ENCODE results near the gene METTL1. TPM values are rescaled to one million over a fixed set of nuclear protein-coding genes. Genes with fewer than 3 reads are reported as not detected.

The METTL1 gene
- polyA plus RNA-seq, 3 donors: 28.6 to 31.8 (median 31.5) TPM

DNA sequence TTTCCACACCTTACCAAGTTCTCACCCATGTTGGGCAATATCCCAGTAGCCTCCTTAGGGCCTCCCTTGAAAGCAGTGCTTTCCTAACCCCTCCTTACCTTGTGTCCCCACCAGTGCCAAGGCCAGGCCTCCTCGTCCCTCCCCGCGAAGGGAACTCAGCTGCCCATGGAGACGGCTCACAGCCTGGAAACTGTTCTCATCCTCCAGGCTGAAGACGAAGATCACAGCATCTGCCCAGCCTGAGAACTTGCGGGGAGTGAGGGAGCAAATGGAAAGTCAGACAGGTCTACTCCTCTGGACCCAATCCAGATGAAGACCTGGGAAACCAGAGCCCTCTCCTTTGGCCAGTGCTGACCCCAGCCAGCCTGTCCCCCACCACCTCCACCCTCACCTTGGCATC, 38.0 kb downstream of the METTL1 start:
- no peak for DNase-seq (ENCODE audit: extremely low read depth in 1 of 11, low read depth in 9 of 11, low spot score in 4 of 11)

DNA sequence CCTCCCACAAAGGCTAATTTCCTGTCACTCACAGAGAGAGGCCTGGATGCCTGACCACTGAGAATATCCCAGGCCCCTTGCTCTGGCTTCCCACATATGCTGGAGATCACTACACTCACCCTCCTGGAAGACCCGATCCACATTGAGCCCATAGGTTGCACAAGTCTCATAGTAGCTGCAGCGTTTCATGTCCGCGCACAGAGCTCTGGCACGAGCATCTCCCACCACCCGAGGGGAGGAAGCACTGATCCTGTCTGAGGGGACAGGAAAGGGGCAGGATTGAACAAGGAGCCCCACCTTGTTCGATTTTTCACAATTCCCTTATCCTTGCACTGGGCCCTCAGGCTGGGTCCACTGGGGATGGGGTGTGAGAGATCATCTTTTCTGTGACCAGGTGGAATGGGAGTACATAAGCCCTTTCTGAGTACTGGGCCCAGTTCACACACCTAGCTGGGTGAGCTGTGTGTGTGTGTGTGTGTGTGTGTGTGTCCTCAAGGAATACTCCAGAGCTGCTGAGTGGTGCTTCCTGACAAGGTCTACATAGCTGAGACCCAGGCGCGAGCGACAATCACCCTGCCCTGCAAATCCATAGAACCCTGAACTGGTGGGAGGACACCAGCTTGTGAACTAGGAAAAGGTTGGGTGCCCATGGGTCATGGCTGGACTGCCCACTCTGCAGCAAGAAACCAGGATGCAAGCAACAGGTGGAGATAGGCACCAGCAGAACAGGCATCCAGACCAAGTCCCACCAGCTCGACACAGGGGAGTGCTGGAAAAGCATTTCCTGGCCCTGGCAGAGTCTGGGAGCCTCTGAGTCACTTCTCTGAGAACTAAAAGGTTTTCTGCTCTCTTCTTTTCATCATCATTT, 38.9 kb downstream of the METTL1 start:
- DNase-seq (ENCODE audit: extremely low read depth in 1 of 11, low read depth in 9 of 11, low spot score in 4 of 11): no peak

DNA sequence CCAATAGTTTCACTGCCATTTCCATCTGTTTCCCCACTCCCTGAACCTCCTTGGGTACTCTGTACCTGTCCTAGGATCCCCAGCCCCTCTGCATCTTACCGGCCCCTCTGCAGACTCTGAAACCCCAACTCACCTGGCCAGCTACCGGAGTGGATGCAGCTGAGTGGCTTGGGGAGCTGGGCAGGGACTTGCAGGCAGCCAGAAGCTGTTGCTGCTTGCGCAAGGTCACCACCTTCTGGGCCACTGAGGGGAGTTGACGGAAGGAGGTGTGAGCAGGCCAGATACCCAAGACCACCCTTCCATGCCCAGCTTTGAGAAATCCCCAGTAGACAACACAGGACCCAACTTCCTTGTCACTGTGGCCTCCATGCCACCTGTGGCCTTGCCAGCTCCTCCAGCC, 39.6 kb downstream of the METTL1 start:
- DNase-seq (ENCODE audit: extremely low read depth in 1 of 11, low read depth in 9 of 11, low spot score in 4 of 11): no peak

GRCh38 chr12:57731411-57732080, 40.4 kb downstream of the METTL1 start:
- DNase-seq (ENCODE audit: extremely low read depth in 1 of 11, low read depth in 9 of 11, low spot score in 4 of 11): no peak

GRCh38 chr12:57730336-57731067, 41.4 kb downstream of the METTL1 start:
- DNase-seq (ENCODE audit: extremely low read depth in 1 of 11, low read depth in 9 of 11, low spot score in 4 of 11): no peak

GRCh38 chr12:57729321-57729844, 42.5 kb downstream of the METTL1 start:
- DNase-seq (ENCODE audit: extremely low read depth in 1 of 11, low read depth in 9 of 11, low spot score in 4 of 11): no peak

GRCh38 chr12:57727758-57728395, 44.0 kb downstream of the METTL1 start:
- no peak for DNase-seq (ENCODE audit: extremely low read depth in 1 of 11, low read depth in 9 of 11, low spot score in 4 of 11)

GRCh38 chr12:57726884-57727757, 44.8 kb downstream of the METTL1 start:
- no peak for DNase-seq (ENCODE audit: extremely low read depth in 1 of 11, low read depth in 9 of 11, low spot score in 4 of 11)

DNA sequence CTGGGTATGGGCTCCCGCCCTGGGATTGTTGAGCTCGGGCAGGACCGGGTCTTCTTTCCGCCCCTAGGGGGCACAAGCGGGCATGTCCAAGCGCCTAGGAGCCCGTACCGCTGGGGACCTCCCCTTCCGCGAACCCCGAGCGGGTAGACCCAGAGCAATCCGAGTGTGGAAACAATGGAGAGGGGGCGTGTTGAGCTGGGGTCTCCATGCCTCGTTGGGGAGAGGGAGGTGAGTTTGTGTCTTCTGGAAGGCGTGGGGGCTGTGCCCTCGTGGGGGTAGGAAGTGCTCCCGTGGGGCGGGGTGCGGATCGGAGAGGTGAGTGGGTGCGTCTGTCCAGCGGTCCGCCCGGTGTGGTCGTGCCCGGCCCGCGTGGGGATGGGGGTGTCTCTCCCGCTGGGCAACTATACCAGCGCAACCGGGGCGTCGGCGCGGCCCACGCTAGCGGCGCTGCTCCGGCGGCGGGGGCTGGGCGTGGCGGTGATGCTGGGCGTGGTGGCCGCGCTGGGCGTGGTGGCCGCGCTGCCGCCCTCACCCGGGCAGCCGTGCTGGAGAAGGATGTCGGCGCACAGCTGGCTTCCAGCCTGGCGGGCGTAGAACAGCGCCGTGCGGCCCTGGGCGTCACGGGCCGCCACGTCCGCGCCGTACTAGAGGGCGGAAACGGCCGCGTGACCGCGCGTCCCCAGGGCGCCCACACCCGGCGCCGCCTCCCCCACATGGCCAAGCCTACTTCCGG, 45.6 kb downstream of the METTL1 start:
- DNase-seq (ENCODE audit: extremely low read depth in 1 of 11, low read depth in 9 of 11, low spot score in 4 of 11): no peak

- DNase-seq (ENCODE audit: extremely low read depth in 1 of 11, low read depth in 9 of 11, low spot score in 4 of 11): no peak
Measured at GRCh38 chr12:57725851-57726150, 46.1 kb downstream of the METTL1 start.

DNA sequence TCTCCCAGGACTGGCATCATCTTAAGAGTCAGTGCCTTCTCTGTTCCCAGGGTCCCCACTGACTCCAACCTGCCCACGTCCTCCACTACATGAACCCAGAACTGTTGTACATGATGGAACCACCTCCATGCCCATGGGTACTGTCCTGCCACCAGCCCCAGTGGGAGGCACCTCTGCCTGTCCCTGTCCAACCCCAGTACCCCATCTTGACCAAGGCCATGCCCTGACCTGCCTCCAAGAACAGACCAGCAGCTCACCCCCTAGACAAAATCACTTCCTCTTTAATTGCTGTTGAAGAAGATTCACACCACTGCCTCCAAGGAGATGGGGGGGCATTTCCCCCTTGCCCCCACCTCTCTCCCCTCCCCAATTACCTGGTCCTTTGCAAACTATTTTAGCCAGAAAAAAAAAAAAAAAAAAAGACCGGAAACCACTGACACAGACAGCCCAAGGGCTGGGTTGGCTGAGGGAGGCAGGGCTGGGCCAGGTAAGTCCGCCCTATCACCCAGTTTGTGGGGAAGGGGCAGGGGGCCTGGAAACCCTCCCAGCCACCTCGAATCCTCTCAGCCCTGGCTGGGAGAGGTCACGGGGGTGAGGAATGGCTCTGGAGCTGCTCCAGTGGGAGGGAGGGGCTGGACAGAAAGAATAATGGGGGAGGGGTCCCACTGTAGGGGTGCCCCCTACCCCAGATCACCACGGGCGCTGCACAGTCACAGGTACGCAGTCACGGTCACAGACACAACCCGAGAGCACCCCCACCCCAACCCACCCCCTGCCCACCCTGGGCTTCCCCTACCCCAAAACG, 46.8 kb downstream of the METTL1 start:
- no peak for DNase-seq (ENCODE audit: extremely low read depth in 1 of 11, low read depth in 9 of 11, low spot score in 4 of 11)

DNA sequence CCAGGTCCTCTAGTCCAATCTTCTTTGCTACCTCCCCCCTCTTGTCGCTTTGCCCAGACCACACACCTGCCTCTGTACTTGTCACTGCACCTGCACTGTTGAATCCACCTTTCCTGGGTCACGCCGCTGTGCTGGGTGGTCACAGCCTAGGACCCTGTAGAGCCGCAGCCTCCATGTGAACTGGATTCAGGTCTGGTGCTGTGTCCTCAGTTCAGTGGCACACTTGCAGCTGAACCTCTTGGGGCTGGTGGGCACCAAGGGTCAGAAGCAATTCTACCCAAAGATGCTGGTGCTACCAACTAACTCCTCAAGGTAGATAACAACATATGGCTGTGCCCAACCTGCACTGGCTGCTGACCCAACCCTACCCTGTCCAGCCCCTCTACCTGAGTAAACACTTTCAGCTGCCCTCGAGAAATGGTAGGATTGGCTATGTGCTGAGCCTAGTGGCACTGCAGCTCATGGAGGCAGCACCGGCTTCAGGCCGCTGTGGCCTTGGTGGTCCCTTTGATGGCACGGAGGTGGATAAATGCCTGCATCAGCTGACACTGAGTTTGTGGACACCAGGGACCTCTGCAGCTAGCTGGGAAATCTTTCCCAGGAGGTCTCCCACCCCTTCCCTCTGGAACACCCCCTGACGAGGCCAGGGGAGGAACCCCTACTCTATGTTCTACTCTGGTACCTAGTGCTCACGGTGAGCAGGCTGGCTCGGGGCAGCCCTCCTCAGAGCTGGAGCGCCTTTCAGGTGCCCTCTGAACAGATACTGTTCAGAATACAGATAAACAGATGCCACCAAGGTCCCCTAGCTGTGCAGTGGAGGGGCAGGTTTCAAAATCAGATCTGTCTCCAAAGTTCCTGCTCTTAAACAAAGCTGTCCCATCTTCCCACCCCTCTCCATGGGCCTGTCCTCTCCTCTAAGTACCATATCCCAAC, 47.6 kb downstream of the METTL1 start:
- DNase-seq (ENCODE audit: extremely low read depth in 1 of 11, low read depth in 9 of 11, low spot score in 4 of 11): no peak

- DNase-seq (ENCODE audit: extremely low read depth in 1 of 11, low read depth in 9 of 11, low spot score in 4 of 11): no peak
Measured at GRCh38 chr12:57723630-57723962, 48.3 kb downstream of the METTL1 start.

DNA sequence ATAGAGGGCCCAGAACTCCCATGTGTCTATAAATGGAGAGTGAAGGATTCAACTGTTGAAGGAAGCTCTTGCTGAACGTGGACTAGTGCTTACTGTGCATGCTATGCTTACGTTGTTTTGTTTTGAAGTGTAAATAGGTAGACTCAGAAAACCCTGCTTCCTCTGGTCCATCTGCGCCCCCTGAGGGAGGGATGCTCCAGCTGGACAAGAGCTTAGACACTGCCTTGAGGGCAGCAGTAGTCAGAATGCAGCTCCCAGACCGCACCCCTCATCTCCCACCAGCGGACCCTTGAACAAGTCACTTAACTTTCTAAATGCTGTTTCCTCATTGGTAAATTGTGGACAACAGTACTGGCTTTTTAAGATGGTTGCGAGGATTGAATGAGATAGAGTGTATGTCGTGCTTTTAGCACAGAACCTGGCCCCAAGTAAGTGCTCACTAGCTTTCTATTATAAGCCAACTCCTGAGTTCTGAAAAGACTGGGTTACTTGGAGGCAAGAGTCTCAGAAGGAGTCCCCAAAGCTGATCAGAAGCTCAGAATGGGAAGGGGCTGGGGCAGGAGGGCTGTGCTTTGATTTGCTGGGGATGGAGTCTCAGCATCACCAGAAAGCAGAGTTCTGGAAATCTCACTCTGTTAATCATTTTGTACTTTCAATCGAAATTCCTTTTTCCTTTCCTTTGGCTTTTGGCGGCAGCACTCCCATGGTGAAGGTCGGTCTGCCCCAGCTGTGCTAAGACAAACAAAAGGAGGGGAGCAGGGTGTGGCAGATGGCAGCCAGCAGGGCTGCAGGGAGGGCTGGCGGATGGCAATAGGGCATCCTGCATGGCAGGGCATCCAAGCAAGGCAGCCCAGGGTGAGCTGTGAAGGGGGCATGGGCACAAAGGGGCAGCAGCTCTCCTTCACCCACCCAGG, 48.9 kb downstream of the METTL1 start:
- no peak for DNase-seq (ENCODE audit: extremely low read depth in 1 of 11, low read depth in 9 of 11, low spot score in 4 of 11)
